ENCODE data around the gene UTP18. TPM values are rescaled to one million over a fixed set of nuclear protein-coding genes. Genes with fewer than 3 reads are reported as not detected.
"Not testable (repeated sequence)": the region's sequence is repeated elsewhere in the genome, so short reads cannot be mapped to it uniquely, and the experiment has no call there.

Gene UTP18
- total and polyA plus RNA-seq, 8 donors = 3.6 to 38.9 (median 20.1) TPM

DNA sequence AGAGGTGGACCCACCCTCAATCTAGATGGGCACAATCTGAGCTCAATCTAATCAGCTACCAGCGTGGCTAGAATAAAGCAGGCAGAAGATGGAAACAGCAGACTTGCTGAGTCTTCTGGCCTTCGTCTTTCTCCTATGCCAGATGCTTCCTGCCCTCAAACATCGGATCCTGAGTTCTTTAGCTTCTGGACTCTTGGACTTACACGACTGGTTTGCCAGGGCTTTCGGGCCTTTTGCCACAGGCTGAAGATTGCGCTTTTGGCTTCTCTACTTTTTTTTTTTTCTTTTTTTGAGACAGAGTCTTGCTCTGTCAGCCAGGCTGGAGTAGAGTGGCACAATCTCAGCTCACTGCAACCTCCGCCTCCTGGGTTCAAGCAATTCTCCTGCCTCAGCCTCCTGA is 65.1 kb downstream of the UTP18 start:
- H3K27me3 ChIP-seq = no peaks in the 10 kb centered on the region
- H3K27ac ChIP-seq = no peak overlapping the region
- no peak for TF ChIP-seq POLR2A (IDR thresholded peaks at IDR 0.05)
- no peak for TF ChIP-seq CTCF (IDR thresholded peaks at IDR 0.05)
- TF ChIP-seq POLR2AphosphoS5 (IDR thresholded peaks at IDR 0.05) = no peak
- TF ChIP-seq EP300 (IDR thresholded peaks at IDR 0.05) = no peak
- no peak overlapping the region for H3K4me3 ChIP-seq
- WGBS, 5 donors = 72 to 83% (median 77%) methylated on average over 7 of the region's 7 CpGs
- H3K36me3 ChIP-seq = no peaks in the 10 kb centered on the region
- intact Hi-C loops (cut with DNase I; ENCODE audit: low total_unique reads) = no loop called here
- H3K9me3 ChIP-seq = no peaks in the 10 kb centered on the region
- DNase-seq = no peak
- no peaks in the 10 kb centered on the region for H3K4me1 ChIP-seq

DNA sequence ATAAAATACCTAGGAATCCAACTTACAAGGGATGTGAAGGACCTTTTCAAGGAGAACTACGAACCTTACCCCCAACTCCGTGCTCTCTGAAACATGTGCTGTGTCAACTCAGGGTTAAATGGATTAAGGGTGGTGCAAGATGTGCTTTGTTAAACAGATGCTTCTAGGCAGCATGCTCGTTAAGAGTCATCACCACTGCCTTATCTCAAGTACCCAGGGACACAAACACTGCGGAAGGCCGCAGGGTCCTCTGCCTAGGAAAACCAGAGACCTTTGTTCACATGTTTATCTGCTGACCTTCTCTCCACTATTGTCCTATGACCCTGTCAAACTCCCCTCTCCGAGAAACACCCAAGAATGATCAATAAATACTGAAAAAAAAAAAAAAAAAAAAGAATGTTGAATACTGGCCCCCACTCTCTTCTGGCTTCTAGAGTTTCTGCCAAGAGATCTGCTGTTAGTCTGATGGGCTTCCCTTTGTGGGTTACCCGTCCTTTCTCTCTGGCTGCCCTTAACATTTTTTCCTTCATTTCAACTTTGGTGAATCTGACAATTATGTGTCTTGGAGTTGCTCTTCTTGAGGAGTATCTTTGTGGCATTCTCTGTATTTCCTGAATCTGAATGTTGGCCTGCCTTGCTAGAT is 70.6 kb downstream of the UTP18 start:
- DNase-seq; intact Hi-C loops (cut with DNase I; ENCODE audit: low total_unique reads); H3K4me1 ChIP-seq; H3K4me3 ChIP-seq; H3K9me3 ChIP-seq; H3K27ac ChIP-seq; H3K27me3 ChIP-seq; H3K36me3 ChIP-seq: not testable (repeated sequence)
- 30 to 36% (median 33%) methylated on average over 7 of the region's 7 CpGs for WGBS, 5 donors

GRCh38 chr17:51335006-51335590 is 74.8 kb downstream of the UTP18 start:
- Histone ChIP-seq H3K4me3 (no peak overlapping the region), H3K27ac (no peak overlapping the region), H3K27me3 (no peaks in the 10 kb centered on the region), H3K4me1 (no peaks in the 10 kb centered on the region), H3K36me3 (no peaks in the 10 kb centered on the region), H3K9me3 (no peaks in the 10 kb centered on the region)
- TF ChIP-seq POLR2A (IDR thresholded peaks at IDR 0.05) (no peak), CTCF (IDR thresholded peaks at IDR 0.05) (no peak), EP300 (IDR thresholded peaks at IDR 0.05) (no peak), POLR2AphosphoS5 (IDR thresholded peaks at IDR 0.05) (no peak)
- DNase-seq = no peak
- intact Hi-C loops (cut with DNase I; ENCODE audit: low total_unique reads) = no loop called here
- WGBS, 5 donors = 62 to 94% (median 71%) methylated on average over 2 to 3 of the region's 3 CpGs

DNA sequence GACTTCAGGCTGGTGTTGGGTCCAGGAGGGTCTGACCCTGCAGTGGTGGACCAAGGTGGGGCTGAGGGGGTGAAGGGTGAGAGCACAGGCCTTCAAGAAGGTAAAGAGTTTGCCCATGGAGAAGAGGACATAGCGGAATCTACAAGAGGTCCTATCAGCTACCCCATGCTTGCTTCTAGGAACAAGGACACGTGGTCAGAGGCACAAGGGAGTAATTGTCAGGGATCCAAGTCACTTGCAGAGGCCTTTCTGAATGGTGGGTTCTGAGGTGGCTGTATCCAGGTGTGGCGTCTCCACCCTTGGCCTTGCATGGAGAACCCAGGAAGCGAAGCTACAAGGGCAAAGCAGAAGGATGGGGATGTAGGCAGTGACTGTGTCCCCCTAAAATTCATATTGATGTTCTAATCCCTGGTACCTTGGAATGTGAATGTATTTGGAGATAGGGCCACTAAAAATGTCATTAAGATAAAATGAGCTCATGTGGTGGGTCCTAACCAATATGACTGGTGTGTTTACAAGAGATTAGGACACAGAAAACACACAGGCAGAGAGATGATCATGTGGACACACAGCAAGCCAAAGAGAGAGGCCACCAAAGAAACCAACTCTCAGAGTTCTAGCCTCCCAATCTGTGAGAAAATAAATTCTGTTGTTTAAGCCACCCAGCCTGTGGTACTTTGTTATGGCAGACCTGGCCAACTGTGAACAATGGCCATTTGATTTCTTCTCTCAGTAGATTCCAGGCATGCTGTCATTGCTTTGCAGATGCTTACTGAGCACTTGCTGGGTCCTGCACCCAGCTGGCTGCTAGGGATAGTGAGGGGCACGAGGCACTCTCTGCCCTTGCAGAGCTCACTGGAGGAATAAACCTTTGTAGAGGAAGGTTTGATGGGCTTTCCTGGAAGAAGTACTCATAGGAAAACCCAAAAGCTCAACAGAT is 75.8 kb downstream of the UTP18 start:
- Histone ChIP-seq H3K36me3 (no peaks in the 10 kb centered on the region), H3K9me3 (no peaks in the 10 kb centered on the region), H3K27me3 (no peaks in the 10 kb centered on the region), H3K4me1 (no peaks in the 10 kb centered on the region), H3K4me3 (no peak overlapping the region), H3K27ac (no peak overlapping the region)
- DNase-seq = no peak
- intact Hi-C loops (cut with DNase I; ENCODE audit: low total_unique reads) = no loop called here
- WGBS, 5 donors = 74 to 79% (median 76%) methylated on average over 5 of the region's 5 CpGs
- TF ChIP-seq POLR2AphosphoS5 (IDR thresholded peaks at IDR 0.05) (no peak), CTCF (IDR thresholded peaks at IDR 0.05) (no peak), EP300 (IDR thresholded peaks at IDR 0.05) (no peak), POLR2A (IDR thresholded peaks at IDR 0.05) (no peak)

Measured in stomach (tissue), 9 donors.